ENCODE results near the gene EGFR. TPM values are rescaled to one million over a fixed set of nuclear protein-coding genes. Genes with fewer than 3 reads are reported as not detected.

The EGFR gene
- total and polyA plus RNA-seq, 2 donors (not counting 1 experiment from before 2014, with no cell fraction given), result 55.3 to 62.8 TPM

- Histone ChIP-seq H3K4me2 (ENCODE audit: extremely low read depth, insufficient read depth, low read length) (no peak overlapping the region), H3K9me3 (ENCODE audit: control insufficient read depth, insufficient read depth, low read depth, low read length) (no peaks in the 10 kb centered on the region), H3K27me3 (ENCODE audit: control insufficient read depth, insufficient read depth, low read length) (no peaks in the 10 kb centered on the region), H3K79me2 (ENCODE audit: control insufficient read depth, insufficient read depth, low read length) (no peaks in the 10 kb centered on the region), H2AFZ (ENCODE audit: low read length) (no peak overlapping the region), H3K36me3 (ENCODE audit: control insufficient read depth, insufficient read depth, low read length) (peaks cover 36% of the 10 kb centered on the region), H4K20me1 (ENCODE audit: control insufficient read depth, extremely low read depth, insufficient read depth, low read length) (no peaks in the 10 kb centered on the region), H3K4me3 (replicated peaks in 1 of 4; ENCODE audit: control extremely low read depth in 1 of 4, insufficient read depth in 1 of 4, low read depth in 3 of 4, low read length in 4 of 4) (no peak overlapping the region), H3K9ac (ENCODE audit: insufficient read depth, low read length) (no peak overlapping the region), H3K4me1 (ENCODE audit: control insufficient read depth, extremely low read depth, insufficient read depth, low read length) (peaks cover 11% of the 10 kb centered on the region), H3K27ac (ENCODE audit: insufficient read depth, low read length) (no peak overlapping the region)
- TF ChIP-seq, protein P1, sequence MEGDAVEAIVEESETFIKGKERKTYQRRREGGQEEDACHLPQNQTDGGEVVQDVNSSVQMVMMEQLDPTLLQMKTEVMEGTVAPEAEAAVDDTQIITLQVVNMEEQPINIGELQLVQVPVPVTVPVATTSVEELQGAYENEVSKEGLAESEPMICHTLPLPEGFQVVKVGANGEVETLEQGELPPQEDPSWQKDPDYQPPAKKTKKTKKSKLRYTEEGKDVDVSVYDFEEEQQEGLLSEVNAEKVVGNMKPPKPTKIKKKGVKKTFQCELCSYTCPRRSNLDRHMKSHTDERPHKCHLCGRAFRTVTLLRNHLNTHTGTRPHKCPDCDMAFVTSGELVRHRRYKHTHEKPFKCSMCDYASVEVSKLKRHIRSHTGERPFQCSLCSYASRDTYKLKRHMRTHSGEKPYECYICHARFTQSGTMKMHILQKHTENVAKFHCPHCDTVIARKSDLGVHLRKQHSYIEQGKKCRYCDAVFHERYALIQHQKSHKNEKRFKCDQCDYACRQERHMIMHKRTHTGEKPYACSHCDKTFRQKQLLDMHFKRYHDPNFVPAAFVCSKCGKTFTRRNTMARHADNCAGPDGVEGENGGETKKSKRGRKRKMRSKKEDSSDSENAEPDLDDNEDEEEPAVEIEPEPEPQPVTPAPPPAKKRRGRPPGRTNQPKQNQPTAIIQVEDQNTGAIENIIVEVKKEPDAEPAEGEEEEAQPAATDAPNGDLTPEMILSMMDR (conservative IDR thresholded peaks at IDR 0.05 in 1 of 2, IDR thresholded peaks at IDR 0.05 in 1 of 2; ENCODE audit: low read depth in 1 of 2, low read length in 2 of 2), result peak in 1 of 2 donors; percentile 13
- TF ChIP-seq EZH2 (IDR thresholded peaks at IDR 0.05; ENCODE audit: low read length, missing control alignments), result no peak
- DNase-seq (ENCODE audit: low read depth in 2 of 2), result peak; percentile 32 to 40
Measured at GRCh38 chr7:55177068-55177530, 158.3 kb downstream of the EGFR start.

DNA sequence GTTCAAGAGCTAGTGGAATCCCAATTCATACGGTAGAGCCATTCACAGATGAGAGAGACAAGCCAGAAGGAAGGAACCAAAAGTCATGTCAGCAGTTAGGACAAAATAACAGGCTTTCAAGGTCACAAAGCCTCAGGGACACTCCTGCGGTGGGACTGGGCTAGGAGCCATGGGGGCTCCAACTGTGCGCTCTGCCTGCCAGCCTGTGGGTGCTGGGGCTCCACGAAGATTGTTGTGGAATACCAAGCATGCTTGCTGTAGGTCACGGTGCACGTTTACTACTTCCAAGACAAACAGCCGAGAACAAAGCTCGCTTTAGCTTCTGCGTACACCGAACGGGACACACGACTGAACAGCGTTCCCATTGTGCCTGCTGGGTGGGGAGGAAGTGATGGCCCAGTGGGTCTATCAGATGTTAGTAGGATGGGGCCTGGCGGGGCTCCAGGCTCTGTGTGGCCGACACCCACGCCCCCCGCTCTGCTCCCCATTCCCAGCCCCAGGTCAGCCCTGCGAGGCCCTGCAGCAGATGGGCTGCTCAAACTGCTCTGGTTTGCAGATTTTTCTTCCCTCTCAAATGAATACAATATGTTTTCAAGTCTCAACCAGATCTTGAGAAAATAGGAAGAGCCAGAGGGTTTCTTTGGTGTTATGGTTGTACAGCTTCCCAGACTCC is 158.9 kb downstream of the EGFR start:
- H3K36me3 ChIP-seq (ENCODE audit: control insufficient read depth, insufficient read depth, low read length), result peaks cover 40% of the 10 kb centered on the region

GRCh38 chr7:55178292-55178862 is 159.6 kb downstream of the EGFR start:
- Histone ChIP-seq H3K9me3 (ENCODE audit: control insufficient read depth, insufficient read depth, low read depth, low read length) (no peaks in the 10 kb centered on the region), H3K4me1 (ENCODE audit: control insufficient read depth, extremely low read depth, insufficient read depth, low read length) (peaks cover 11% of the 10 kb centered on the region), H3K27ac (ENCODE audit: insufficient read depth, low read length) (no peak overlapping the region), H3K9ac (ENCODE audit: insufficient read depth, low read length) (no peak overlapping the region), H3K79me2 (ENCODE audit: control insufficient read depth, insufficient read depth, low read length) (no peaks in the 10 kb centered on the region), H2AFZ (ENCODE audit: low read length) (no peak overlapping the region), H4K20me1 (ENCODE audit: control insufficient read depth, extremely low read depth, insufficient read depth, low read length) (no peaks in the 10 kb centered on the region), H3K27me3 (ENCODE audit: control insufficient read depth, insufficient read depth, low read length) (no peaks in the 10 kb centered on the region), H3K4me3 (replicated peaks in 1 of 4; ENCODE audit: control extremely low read depth in 1 of 4, insufficient read depth in 1 of 4, low read depth in 3 of 4, low read length in 4 of 4) (no peak overlapping the region), H3K4me2 (ENCODE audit: extremely low read depth, insufficient read depth, low read length) (no peak overlapping the region), H3K36me3 (ENCODE audit: control insufficient read depth, insufficient read depth, low read length) (peaks cover 35% of the 10 kb centered on the region)
- DNase-seq (ENCODE audit: low read depth in 2 of 2), result no peak
- no peak for TF ChIP-seq EZH2 (IDR thresholded peaks at IDR 0.05; ENCODE audit: low read length, missing control alignments)
- TF ChIP-seq, protein P1 (conservative IDR thresholded peaks at IDR 0.05 in 1 of 2, IDR thresholded peaks at IDR 0.05 in 1 of 2; ENCODE audit: low read depth in 1 of 2, low read length in 2 of 2), result no peak

More for the DNA sequence above, 158.9 kb downstream of the EGFR start:
- Histone ChIP-seq H4K20me1 (ENCODE audit: control insufficient read depth, extremely low read depth, insufficient read depth, low read length) (no peaks in the 10 kb centered on the region), H3K4me2 (ENCODE audit: extremely low read depth, insufficient read depth, low read length) (no peak overlapping the region), H3K79me2 (ENCODE audit: control insufficient read depth, insufficient read depth, low read length) (no peaks in the 10 kb centered on the region), H3K9ac (ENCODE audit: insufficient read depth, low read length) (no peak overlapping the region), H3K27me3 (ENCODE audit: control insufficient read depth, insufficient read depth, low read length) (no peaks in the 10 kb centered on the region), H3K9me3 (ENCODE audit: control insufficient read depth, insufficient read depth, low read depth, low read length) (no peaks in the 10 kb centered on the region), H3K4me1 (ENCODE audit: control insufficient read depth, extremely low read depth, insufficient read depth, low read length) (peaks cover 11% of the 10 kb centered on the region), H3K27ac (ENCODE audit: insufficient read depth, low read length) (no peak overlapping the region), H2AFZ (ENCODE audit: low read length) (no peak overlapping the region), H3K4me3 (replicated peaks in 1 of 4; ENCODE audit: control extremely low read depth in 1 of 4, insufficient read depth in 1 of 4, low read depth in 3 of 4, low read length in 4 of 4) (no peak overlapping the region)
- peak; percentile 50 to 62 for DNase-seq (ENCODE audit: low read depth in 2 of 2)
- TF ChIP-seq, protein P1 (conservative IDR thresholded peaks at IDR 0.05 in 1 of 2, IDR thresholded peaks at IDR 0.05 in 1 of 2; ENCODE audit: low read depth in 1 of 2, low read length in 2 of 2), result no peak
- no peak for TF ChIP-seq EZH2 (IDR thresholded peaks at IDR 0.05; ENCODE audit: low read length, missing control alignments)

Data from fibroblast of lung (primary cell).